HUDEP-2 (cell line): ENCODE results near the gene ANGPTL7.
"Not testable (repeated sequence)": the region's sequence is repeated elsewhere in the genome, so short reads cannot be mapped to it uniquely, and the experiment has no call there.

Experiments used
- DNase-seq, 76 experiments: peaks; one replicate each; lab custom pipeline; 2025; ENCODE audit not compliant: unreplicated experiment in 76 of 76; lab: John Stamatoyannopoulos, UW

ANGPTL7 gene

DNA sequence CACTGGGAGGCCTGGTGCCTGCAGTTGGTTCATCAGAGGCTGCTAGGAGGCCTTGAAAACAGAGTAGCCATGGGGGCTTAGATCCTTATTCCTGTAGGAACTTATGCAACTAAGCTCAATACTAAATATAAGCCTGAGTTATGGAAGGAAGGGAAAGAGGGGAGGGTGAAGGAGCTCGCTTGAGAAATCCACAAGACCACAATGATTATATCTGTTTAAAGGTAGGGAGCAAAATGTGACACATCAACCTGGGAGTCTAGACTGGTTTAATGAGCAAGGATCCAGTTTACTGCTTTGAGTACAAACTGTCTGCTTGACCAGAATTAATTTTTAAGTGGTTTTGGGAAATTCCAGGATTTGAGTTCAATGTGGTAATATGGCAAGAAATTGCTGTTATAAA is 20.4 kb upstream of the ANGPTL7 start:
- DNase-seq, result no peak

DNA sequence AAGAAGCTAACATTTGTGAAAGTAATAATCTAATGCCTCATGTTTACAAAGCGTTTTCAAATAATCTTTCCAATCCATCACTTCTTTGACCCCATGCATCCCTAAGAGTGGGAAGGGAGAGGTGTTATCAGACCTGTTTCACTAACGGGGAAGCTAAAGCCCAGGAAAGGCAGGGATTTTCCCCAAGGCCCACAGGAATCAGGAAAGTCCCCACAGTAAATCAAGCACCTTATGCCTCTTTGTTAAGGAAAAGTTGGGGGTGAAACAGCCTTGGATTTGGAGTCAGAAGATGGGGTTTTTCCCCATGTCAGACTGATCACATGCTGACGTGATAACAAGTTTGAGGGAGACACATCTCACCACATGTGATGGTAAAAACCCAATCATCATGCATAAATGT is 20.0 kb upstream of the ANGPTL7 start:
- no peak for DNase-seq

DNA sequence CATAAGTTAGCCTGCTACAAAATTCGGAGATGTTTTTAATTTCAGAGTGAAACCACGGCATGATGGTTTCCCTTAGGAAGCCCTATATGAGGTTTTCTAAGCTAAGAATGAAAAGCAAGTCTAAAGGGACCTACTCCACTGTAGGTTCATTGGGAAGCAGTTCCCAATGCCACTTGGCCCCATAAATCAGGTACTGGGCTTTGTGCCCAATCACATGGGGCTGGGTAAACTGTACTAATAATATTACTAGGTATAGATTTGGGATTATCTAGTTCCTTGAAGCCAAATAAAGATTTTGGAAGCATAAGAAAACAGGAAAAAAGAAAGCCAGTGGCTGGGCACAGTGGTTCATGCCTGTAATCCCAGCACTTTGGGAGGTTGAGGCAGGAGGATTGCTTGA is 19.1 kb upstream of the ANGPTL7 start:
- DNase-seq, result no peak

DNA sequence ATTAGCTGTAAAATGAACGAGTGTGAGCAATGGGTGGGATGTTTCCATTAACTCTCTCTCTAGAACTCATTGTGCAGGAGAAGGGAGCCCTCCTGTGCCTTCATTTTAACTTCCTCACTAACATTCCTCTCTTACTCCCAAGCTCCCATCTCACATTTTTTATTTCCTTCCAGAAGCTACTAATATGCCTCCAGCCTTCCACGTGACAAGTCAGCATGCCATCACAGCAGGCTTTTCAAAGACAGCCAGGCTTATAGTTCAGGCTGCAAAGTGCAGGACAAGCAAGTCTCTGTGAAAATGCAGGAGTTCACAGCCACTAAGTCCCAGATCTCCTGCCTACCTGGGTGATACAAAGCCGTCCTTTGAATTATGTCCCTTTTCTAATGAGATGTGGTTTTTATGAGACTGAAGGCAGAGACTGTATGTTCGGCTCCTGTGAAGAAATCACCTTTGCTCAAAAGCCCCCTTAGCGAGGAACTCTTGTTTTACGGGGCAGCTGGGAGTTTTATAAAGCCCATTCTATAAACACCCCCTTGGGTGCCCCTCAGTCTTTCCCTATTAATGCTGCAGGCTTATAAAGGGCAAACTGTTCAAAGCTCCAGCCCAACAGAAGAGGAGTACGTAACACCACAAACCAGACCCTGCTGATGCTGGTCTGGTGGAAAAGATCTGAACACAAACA is 14.8 kb upstream of the ANGPTL7 start:
- DNase-seq, result no peak

DNA sequence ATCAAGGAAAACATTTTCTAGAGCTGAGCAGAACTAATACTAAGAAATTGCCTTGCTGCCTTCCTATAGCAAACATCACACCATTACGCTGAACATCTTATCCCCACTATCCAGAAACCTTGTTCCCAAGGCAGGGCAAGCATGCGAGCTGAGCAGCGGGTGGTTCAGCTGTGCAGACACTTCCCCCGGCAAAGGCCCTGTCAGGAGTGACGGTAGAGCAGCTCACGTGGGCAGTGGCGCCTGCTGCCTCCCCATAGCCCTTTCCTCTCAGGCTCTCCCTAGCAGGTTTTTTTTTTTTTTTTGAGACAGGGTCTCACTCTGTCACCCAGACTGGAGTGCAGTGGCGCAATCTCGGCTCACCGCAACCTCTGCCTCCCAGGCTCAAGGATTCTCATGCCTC is 13.7 kb upstream of the ANGPTL7 start:
- DNase-seq, result no peak

DNA sequence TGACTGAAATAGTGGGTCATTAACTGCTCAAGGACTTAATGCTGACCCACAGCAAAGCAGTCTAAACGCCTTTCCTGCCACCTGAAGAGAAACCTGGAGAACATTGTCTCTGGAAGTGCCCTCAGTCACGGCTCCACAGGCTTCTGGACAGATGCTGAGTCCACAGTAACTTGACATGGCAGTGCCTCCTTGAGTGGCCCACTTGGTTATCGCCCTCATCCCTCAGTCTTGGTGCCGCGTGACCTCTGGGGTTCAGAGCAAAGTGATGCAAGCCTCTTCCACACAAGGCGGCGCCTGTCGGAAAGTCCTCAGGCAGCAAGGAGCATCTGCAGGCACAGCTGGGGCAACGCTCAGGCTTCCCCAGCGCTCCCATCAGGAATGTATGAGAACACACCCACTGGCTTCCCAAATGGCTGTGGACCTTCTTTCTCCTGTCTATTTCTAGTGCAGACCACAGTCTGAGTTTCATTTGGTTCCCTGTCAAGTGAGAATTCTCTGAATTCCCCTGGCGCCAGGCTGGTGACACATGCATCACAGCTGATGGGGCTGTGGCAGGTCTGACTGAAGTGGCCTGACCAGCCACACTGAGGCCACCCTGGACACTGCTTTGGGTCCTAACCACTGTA is 13.0 kb upstream of the ANGPTL7 start:
- no peak for DNase-seq

DNA sequence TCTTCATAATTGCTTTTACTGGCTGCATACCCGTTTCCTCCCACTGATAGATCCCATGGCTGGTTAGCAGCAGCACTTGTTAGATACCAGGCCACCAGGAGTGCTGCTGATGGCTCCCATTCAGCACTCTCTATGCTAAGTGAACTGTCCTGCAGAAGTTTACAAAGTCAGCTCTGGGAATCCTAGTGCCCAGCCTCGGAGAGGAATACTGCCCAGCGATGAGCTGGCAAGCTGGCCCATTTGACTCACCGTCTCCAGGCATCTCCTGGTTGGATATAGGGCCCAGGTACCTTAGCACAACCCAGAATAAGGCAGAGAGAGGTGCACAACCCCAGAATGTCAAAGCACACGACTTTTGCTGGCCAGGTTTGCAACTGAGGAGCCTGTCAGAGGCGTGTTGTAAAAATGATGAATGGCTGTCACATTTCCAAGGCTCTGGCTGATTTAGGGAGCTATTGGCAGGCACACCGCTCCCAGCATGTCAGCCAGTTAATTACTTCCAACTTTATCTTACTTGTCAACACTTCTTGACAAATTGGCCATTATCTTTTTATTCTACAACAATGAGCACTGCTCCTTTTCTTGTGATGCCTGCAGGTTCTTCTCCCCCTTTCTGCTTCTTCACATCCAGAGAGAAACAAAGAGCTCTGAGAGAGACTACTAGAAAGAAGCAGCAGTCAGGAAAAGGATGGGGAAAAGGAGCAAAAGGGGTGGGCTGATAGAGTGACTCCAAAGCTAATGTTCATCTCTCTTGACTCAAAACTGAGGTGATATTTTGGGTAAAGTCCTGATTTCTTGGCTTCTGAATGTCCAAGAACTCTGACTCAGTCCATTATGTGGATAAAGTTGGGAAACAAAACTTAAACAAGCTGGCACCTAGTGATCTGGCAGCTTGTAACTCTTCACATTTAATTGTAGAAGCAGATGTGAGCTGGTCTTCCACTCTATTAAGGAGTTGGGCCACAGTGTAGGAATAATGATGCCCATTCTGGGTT is 10.8 kb upstream of the ANGPTL7 start:
- DNase-seq, result no peak

DNA sequence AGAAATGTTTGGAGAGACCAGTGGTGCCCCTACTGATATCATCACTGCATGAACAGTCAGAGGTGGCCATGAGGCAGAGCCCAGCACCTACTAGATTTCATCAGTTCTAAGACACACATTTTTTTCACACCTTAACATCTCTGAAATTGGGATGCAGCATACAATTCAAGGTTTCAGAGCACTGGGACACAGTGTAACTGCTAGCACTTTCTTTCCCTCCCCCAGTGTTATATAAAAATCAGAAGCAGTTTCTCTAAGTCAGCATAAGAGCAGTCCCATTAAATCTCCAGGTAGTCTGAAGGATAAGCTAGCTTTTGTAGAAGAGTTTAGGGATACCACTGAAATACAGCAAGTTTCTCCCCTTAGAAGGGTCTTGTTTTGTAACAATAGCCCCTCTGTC is 10.0 kb upstream of the ANGPTL7 start:
- DNase-seq, result no peak

DNA sequence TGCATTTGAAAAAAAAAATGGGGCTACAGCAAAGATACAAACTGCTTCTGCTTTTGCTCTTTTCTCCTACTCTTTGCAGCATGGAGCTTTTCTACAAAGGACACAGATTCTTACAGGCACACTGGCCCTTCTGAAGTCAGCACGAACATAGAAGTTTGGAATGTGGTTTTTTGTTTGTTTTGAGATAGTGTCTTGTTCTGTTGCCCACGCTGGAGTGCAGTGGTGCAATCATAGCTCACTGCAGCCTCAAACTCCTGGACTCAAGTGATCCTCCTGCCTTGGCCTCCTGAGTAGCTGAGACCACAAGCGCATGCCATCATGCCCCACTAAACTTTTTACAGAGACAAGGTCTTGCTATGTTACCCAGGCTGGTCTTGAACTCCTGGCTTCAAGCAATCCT is 9.4 kb upstream of the ANGPTL7 start:
- DNase-seq, result not testable (repeated sequence)

DNA sequence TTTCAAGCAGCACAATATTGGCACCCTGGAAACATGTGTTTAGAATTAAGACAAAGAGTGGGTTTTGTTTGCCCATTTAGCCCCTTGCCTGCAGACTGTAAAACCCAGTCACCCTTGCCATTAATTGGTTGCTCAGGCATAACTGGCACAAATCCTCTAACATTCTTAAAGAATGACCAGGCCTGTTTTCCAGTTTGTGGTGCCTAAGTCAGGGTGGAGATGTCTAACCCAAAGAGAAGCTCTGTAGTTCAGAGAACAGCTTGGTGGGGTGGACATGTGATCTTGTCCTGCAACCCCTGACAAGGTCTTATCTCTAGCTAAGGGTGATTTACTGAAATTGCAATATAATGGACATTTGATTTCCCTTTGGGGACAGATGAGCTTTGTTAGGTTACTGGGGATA is 8.8 kb upstream of the ANGPTL7 start:
- no peak for DNase-seq

DNA sequence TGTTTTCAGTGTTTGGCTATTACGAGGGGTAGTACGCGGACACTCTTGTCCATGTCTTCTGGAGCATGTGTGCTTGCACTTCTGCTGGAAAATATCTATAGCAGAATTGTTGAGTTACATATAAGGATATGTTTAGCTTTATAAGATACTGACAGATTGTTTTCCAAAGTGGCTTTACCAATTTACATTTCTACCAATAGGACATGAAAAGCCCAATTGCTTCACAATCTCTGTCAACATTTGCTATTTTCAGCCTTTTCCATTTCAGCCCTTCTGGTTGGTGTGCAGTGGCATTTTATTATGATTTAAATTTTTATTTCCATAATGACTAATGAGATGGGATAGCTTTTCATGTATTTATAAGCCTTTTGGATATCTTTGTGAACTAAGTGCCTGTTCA is 6.3 kb upstream of the ANGPTL7 start:
- DNase-seq, result no peak

DNA sequence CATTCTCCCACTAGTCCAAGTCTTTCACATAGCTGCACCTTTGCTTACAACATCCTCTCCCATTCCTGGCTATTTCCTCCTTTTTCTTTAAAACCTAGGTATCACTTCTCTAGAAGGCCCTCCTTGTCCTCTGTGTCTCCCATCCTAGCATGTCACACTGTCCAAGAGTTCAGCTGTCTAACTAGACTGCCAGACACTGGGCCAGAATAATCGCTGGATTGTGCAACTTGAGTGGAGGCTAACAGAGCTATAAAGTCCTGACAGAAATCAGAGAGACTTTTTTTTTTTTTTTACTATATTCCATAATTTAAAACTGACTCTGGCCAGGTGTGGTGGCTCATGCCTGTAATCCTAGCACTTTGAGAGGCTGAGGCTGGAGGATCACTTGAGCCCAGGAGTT is 4.2 kb upstream of the ANGPTL7 start:
- DNase-seq, result no peak

DNA sequence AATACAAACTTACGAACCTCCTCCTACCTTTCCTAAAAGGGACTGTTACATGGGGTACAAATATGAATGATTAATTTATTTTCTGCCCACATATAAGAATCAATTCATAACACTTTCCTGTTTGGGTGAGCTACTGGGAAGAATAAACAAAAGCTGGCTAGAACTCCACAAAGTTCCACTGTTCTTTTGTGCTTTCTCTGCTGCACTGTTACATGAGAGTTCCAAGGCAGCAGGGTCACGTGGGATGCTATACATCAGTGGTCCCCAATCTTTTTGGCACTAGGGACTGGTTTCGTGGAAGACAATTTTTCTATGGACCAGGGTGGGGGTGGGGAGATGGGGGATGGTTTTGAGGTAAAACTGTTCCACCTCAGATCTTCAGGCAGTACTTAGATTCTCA is 2.2 kb upstream of the ANGPTL7 start:
- DNase-seq, result no peak

DNA sequence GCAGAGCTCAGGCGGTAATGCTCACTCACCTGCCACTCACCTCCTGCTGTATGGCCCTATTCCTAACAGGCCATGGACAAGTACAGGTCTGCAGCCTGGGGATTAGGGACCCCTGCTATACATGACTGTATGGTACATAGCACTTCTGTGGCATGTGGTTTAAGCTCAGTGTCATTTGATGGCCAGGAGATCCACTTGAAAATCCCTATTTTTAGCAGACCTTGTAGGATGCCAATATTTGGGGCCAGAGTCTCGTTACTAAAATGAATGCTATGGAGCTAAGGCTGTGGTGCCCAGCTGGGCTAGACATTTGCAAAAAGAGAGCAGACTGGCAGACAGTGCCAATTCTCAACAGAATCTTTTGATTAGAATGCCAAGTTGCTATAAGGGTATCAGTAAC is 1.7 kb upstream of the ANGPTL7 start:
- no peak for DNase-seq

DNA sequence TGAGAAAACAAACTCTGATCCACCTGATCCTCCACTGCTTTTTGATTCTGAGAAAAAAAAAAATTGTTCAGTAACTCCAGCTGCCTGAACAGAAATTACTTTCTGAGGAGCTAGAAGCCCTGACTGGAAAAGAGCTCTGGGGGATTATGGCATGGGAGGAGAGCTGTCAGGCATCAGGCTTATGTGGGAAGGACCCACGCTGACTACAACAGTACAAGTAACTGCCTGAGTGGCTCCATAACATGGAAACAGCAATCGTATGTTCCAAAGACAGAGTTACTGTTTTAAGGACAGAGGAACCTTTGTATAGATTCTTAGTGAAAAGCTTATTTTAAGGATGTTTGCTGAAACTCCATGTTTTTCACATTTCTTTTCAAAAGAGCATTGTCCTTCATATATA is 1.2 kb upstream of the ANGPTL7 start:
- no peak for DNase-seq

DNA sequence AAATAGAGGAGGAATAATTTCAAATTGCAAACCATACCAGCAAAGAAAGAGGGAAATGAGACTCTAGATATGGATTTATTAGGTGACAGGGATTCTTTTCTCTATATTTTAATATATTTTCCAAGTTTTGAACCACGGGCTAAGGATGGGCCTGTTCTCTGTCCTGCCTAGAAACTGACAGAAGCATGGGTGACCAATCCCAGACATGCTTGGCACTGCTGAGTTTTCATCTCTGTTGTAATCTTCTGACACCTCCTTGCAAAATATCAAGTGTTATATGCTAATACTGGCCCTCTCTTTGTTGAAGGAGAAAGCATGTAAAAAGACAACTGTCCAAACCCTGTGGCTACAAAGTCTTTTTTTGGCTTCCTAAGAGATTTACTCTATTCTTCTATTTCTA is 774 bp upstream of the ANGPTL7 start:
- no peak for DNase-seq

DNA sequence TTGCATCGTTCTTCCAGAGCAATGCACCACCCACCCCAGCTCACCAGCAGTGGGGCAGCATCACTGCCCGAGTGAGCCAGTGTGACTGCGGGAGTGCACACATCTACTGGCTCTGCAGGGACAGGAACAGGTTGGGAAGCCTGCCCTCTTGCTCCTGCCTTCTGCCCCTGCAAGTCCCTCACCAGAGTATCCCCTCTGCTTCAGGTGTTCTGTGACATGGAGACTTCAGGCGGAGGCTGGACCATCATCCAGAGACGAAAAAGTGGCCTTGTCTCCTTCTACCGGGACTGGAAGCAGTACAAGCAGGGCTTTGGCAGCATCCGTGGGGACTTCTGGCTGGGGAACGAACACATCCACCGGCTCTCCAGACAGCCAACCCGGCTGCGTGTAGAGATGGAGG is 4.2 kb downstream of the ANGPTL7 start:
- no peak for DNase-seq

DNA sequence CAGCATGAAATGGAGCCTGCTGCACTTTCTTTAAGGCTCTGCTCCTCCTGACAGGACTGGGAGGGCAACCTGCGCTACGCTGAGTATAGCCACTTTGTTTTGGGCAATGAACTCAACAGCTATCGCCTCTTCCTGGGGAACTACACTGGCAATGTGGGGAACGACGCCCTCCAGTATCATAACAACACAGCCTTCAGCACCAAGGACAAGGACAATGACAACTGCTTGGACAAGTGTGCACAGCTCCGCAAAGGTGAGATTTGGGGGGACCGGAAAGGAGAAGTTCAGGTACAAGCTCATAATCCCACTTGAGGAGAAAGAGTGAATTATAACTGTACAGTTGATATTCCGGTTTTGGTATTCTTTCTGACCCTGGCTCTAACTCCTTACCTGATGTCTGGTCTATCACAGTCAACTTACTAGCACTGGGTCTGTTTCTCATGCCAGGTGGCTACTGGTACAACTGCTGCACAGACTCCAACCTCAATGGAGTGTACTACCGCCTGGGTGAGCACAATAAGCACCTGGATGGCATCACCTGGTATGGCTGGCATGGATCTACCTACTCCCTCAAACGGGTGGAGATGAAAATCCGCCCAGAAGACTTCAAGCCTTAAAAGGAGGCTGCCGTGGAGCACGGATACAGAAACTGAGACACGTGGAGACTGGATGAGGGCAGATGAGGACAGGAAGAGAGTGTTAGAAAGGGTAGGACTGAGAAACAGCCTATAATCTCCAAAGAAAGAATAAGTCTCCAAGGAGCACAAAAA is 5.4 kb downstream of the ANGPTL7 start:
- DNase-seq, result no peak

DNA sequence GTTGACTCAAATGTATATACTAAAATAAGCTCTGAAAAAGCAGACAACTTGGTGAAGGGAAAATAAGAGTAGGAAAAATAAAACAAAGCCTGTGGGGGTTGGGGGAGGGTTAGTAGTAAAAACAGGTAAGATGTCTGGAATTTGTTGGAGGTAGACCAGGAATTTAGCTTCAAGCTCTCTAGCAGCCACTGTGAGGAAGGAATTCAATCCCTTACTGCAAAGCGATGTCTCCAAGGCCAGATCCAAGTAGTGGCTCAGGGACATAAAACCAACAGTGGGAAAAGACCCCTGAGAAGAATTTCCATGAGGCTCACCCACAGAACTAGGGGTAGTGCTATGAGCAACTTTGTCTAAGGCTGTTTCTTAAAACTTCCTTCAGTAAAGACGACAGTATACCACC is 7.8 kb downstream of the ANGPTL7 start:
- DNase-seq, result no peak

DNA sequence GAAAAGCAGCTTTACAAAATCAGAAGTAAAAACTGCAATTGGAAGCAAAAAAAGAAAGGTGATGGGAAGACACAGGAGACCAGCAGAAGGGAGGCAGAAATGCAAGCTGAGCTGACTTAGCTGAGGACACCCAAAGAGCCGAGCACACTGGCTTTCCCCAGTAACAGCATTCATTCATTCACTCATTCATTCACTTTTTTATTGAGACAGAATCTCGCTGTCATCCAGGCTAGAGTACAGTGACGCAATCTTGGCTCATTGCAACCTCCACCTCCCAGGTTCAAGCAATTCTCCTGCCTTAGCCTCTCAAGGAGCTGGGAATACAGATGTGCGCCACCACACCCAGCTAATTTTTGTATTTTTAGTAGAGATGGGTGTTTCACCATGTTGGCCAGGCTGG is 8.2 kb downstream of the ANGPTL7 start:
- DNase-seq, result no peak

DNA sequence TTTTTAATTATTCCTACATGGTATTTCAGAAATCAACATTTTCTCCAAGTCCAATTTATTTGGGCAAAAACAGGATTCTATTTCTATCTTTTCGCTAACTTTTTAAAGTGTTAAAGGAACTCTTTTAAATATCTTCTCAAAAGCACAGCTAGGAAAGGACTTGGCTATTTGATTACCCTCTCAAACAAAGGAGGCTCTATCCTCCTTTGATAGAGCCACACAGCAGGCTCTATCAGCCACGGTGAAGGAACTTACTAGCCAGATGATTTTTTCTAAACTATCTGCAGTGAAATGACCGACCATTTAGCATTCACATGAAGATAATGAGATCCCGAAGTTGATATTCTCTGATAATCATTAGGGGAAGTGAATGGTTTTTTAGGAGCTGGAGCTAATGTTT is 9.1 kb downstream of the ANGPTL7 start:
- no peak for DNase-seq
